Colon (tissue), 2 donors: ENCODE measurements around the gene PCBP4.
"Not testable (repeated sequence)": the region's sequence is repeated elsewhere in the genome, so short reads cannot be mapped to it uniquely, and the experiment has no call there.

Experiments used
- FAIRE-seq: peaks from 2 replicates; lab custom pipeline; 2012; peaks lifted over from hg19 to GRCh38; lab: Jason Lieb, UNC
- donor health status: control.
- donor health status: control.

The PCBP4 gene

GRCh38 chr3:51993657-51994056 is 26.4 kb upstream of the PCBP4 start:
- FAIRE-seq: not testable (repeated sequence)

DNA sequence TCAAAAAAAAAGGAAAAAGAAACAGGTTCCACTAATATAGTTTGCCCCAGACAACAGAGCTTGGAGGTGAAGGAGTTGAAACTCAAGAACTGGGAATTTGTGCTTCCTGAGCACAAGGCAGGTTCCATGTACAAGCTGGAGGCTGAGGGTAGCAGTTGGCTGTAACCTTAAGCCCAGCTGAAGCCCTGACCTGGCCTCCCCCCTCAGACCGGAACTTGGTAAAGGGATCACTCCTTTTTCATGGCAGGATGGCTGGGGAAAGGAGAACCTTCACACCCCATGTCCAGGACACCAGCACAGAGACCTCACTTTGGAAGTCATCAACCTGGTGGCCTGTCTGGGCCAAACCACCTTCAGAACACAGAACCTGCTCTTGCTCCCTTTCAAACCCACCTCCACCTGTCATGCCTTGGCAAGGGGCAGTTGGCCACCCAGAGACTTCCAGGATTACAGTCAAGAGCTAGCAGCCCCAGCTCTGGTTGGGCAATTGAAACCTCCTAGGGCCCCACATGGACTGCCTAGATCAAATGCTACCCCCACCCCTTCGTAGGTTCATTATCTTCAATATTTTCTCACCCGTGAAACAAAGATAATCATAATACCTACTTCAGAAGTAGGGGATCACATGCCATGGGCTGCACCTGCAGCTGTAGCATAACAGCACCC is 24.9 kb upstream of the PCBP4 start:
- FAIRE-seq: no peak

- not testable (repeated sequence) for FAIRE-seq
Measured at GRCh38 chr3:51990501-51990971, 23.3 kb upstream of the PCBP4 start.

DNA sequence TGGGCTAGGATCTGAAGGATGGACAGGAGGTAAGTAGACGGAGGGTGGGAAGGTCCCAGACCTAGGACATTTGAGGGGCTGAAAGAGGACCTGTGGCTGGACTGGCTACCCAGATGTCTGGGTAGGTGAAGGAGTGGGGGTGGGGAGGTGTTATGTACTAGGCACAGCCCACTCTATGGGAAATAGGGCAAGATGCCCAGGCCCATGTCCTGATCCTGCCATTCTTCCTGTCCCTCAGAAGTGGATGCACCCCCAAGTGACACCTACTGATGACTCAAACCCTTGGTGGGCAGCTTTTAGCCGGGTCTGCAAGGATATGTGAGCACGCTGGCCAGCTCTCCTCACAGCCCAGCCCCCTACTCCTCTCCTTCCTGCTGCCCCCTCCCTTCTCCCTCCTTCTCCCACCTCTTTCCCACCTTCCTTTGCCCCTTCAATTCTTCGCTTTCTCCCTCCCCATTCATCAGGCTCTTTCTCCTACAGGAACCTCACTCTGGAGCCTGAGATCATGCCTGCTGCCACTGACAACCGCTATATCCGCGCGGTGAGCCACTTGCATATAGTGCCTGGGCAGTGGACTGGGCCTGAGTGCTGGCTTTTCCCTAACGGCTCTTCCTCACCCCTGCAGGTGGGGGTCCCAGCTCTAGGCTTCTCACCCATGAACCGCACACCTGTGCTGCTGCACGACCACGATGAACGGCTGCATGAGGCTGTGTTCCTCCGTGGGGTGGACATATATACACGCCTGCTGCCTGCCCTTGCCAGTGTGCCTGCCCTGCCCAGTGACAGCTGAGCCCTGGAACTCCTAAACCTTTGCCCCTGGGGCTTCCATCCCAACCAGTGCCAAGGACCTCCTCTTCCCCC is 21.3 kb upstream of the PCBP4 start:
- no peak for FAIRE-seq

DNA sequence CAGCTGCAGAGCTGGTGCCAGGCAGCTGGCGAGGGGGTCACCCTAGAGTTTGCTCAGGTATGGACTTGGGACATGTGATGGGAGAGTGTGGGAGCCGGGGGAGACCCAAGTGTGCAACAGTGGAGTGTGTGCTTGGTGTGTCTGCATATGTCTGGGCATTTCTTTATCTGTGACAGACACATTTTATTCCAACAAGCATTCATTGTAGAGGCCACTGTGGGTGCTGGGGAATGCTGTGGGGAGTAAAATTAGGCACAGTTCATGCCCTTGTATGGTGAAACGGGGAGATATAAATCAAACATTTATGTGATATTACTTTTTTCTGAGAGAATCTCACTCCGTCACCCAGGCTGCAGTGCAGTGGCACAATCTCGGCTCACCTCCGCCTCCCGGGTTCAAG is 20.3 kb upstream of the PCBP4 start:
- FAIRE-seq: no peak

DNA sequence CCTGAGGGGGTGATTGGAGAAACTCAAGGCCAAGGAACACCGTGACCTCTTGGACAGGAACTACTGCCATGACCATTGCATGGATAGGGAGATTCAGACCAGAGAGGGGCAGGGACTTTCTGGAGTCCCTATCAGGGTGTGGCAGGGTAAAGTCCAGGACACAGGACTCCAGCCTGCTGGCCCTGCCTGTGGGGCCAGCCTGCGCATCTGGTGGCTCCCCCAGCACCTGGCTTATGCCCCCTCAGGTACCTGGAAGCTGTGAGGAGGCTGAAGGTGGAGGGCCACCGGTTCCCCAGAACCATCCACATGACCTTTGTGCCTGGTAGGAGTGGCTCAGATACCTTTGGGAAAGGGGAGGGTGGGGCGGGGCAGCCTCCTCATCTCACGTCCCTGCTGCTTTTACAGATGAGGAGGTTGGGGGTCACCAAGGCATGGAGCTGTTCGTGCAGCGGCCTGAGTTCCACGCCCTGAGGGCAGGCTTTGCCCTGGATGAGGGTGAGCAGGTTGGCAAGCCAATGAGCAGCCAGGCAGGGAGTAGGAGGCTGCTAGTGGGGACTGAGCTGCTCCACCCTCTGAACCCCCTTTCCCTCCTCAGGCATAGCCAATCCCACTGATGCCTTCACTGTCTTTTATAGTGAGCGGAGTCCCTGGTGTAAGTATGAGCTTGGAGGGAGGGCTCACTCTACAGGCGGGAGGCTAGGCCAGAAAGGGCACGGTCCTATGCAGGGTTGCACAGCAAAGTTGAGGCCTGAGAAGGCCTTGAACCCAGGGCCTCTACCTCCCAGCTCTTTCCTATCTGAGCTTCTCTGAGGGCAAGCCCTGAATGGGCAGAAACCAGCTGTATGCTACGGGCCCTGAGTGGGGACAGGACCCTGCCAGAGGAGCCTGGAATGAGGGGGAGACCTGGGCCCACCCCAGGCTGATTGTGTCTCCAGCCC is 19.0 kb upstream of the PCBP4 start:
- FAIRE-seq: no peak

DNA sequence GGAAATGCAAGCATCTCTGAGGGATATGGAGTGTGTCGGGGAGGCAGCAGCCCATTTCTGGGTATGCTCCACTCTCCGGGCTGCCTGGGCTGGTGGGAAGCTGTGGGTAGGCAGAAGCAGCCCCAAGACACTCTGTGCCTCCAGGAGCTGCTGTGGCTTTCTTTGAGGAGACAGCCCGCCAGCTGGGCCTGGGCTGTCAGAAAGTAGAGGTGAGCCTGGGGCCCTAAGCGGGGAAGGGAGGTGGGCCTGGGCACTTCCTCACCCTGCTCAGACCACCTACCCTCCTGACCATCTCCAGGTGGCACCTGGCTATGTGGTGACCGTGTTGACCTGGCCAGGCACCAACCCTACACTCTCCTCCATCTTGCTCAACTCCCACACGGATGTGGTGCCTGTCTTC is 17.8 kb upstream of the PCBP4 start:
- FAIRE-seq: no peak

GRCh38 chr3:51984269-51984647 is 17.0 kb upstream of the PCBP4 start:
- no peak for FAIRE-seq

DNA sequence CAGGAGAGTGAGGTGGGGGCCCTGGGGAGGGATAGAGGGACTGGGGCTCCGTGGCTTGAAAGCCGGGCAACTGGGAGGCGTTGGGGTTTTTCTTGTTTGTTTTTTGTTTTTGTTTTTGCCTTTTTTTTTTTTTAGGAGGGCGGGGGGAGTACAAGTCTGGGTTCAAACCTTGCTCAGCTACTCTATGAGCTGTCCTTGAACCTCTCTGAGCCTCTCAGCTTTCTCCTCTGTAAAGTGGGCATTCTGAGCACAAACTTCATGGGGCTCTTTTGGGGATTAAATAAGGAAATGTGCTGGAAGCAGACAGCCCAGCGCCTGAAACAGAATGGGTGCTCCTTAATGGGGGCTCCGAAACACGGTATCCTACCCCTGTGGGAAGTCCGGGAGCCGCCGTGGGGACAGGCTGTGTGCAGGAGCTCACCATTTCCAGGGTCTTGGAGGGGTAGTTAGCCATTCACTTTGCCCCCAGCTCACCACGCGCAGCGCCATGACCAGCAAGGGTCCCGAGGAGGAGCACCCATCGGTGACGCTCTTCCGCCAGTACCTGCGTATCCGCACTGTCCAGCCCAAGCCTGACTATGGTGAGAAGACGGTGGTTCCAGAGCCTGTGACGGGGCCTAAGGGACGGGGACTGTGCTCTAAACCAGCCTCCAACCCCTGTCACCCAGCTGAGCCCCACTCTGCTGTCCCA is 16.5 kb upstream of the PCBP4 start:
- no peak for FAIRE-seq

GRCh38 chr3:51982838-51983577 is 15.8 kb upstream of the PCBP4 start, which contains the start of gene ACY1:
Gene ACY1 (plus strand): TSS chr3:51983535. CDS start chr3:51984065, 530 bp downstream.
- FAIRE-seq: no peak

DNA sequence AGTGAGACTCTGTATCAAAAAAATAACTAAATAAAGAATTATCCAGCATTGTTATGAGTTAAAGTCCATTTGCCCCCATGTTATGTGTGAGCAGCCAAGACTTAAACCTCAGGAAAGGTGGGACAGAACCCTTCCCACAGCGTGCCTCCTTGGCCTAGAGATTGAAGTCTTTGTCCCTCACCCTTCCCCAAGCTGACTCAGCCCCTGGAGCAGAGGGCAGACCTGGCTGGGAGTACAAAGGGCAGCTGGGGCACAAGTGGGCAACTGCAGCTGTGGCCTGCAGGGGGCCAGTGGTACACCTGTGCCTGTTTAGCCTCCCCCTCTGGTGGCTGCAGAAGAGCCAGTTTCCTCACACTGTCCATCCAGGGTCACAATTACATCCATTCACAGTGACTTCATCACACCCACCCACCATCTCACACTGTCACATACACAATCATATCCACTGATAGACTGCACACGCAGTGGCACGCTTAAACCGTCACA is 15.1 kb upstream of the PCBP4 start:
- FAIRE-seq: no peak

DNA sequence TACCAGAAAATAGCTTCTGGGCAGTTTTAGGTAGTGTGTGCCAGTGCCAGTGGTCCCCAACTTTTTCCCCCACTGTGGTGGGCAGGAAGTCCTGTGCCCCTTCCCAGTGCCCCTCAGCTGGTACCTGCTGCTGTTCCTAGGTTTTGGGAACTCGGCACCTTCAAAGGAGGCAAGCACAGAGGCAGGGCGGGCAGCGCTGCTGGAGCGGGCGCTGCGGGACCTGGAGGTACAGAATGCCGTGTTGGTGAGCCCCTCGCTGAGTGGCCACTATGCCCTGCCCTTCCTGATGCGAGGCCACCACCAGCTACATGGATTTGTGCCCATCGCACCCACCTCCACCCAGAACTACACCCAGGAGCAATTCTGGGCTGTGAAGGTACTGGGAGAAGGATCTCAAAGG is 13.0 kb upstream of the PCBP4 start:
- no peak for FAIRE-seq

DNA sequence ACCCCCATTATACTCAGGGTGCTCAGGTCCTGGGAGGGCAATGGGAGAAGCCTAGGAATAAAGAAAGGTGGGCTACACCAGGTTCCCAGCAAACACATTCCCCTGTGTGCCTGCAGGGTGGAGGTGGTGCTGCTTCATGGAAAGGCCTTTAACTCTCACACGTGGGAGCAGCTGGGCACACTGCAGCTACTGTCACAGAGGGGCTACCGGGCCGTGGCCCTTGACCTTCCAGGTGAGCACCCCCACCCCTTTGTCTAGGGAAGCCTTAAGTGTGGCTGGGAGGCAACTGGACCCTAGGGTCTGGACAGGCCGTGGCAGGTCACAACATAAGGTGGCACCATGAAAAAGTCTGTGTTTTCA is 10.9 kb upstream of the PCBP4 start:
- FAIRE-seq: no peak

GRCh38 chr3:51977446-51978142 is 10.3 kb upstream of the PCBP4 start:
- FAIRE-seq: no peak

GRCh38 chr3:51975852-51976549 is 8.7 kb upstream of the PCBP4 start:
- FAIRE-seq: no peak

DNA sequence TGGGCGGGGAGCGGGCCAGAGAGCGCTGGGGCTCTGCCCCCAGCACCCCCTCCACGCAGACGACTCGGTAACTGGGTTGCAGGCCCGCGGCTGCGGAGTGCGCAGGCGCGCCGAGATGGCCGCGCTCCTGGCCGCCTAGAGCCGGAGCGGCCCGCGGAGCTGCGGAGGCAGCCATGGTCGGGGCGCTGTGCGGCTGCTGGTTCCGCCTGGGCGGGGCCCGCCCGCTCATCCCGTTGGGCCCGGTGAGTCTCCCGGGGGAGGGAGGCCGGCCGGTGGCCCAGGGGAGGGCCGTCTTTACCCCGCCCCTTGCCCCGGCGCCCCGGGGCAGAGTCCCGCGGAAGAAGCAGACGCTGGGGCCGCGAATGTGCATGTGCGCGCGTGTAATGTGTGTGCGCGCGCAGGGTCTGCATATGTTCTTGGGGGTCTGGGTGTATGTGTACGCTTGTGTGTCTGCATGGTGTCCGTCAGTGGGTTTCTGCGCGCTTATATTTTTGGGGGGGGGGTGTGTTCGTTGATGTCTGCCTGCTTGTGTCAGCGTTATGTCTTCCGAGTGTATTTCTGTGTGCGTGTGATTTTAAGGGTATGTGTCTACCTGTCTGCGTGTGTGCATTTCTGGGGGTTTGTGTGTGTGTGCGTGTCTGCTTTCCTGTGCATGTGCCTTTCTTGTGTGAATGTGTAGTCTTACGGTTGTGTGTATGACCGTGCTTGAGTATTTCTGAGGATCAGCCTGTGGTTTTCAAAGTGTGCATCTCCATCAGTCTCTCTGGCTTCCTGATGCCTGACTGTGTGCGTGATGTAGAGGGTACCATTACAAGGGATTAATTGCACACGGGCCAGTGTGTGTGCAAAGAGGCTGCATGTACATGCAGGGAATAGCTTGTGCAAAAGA is 8.0 kb upstream of the PCBP4 start, which contains the start of gene ABHD14A:
Gene ABHD14A (plus strand): TSS at position 102 of the 889 bp plus-strand sequence. CDS start 72 bp downstream, at position 174.
- no peak for FAIRE-seq

GRCh38 chr3:51974277-51974962 is 7.2 kb upstream of the PCBP4 start:
- FAIRE-seq: no peak

GRCh38 chr3:51971350-51971749 is 4.1 kb upstream of the PCBP4 start:
- FAIRE-seq: no peak
